Panc1 (cell line): ENCODE data around the gene VAV3. TPM values are rescaled to one million over a fixed set of nuclear protein-coding genes. Genes with fewer than 3 reads are reported as not detected.

Experiments used
- ATAC-seq: fragments of 200-7000 bp; cut with Tn5 transposase; 2 replicates; pipeline ENCODE4 v1.9.1; 2020; ENCODE audit warnings: mild to moderate bottlenecking, moderate library complexity
- BruUV-seq: library from RNA; stranded (reverse); fragments of 400-500 nt; replicated peaks from 2 replicates; lab custom pipeline; 2021; lab: Mats Ljungman, UMichigan
- CTCF ChIA-PET: fragments of 300-600 bp; sonication (Branson Sonifier 250); formaldehyde crosslinking; loops from one replicate; lab custom pipeline; 2022; ENCODE audit warnings: antibody characterized with exemption; lab: Charles Lee
- POLR2A ChIA-PET: fragments of 300-600 bp; sonication (Branson Sonifier 250); formaldehyde crosslinking; loops from one replicate; lab custom pipeline; 2022; ENCODE audit warnings: antibody characterized with exemption; lab: Charles Lee
- DNase-seq: peaks from one replicate; pipeline ENCODE4 v3.0.0-alpha.2; 2010; ENCODE audit warnings: low read depth, low spot score
- H3K27ac ChIP-seq: 2 replicates; pipeline ENCODE4 v1.5.1; 2011; ENCODE audit warnings: mild to moderate bottlenecking, low read length, inconsistent platforms
- H3K27me3 ChIP-seq: fragments of 200-500 bp; sonication (Bioruptor generic); 2 replicates; pipeline ENCODE4 v1.6.0; 2014; ENCODE audit warnings: low read length, inconsistent platforms; ENCODE audit not compliant: control insufficient read depth, insufficient read depth
- H3K36me3 ChIP-seq: fragments of 200-500 bp; sonication (Bioruptor generic); 2 replicates; pipeline ENCODE4 v1.5.1; 2014; ENCODE audit warnings: inconsistent platforms, mild to moderate bottlenecking, low read length, moderate library complexity; ENCODE audit not compliant: control insufficient read depth, insufficient read depth
- H3K4me1 ChIP-seq: 2 replicates; pipeline ENCODE4 v1.5.1; 2011; ENCODE audit warnings: inconsistent platforms, mild to moderate bottlenecking, low read length, moderate library complexity; ENCODE audit not compliant: control insufficient read depth, insufficient read depth
- H3K4me3 ChIP-seq, 2 experiments: 2 replicates each; pipeline ENCODE4 v1.5.1; 2011 to 2012; ENCODE audit warnings: low read depth in 2 of 2, low read length in 2 of 2, mild to moderate bottlenecking in 2 of 2, inconsistent platforms in 1 of 2, moderate library complexity in 1 of 2
- H3K9me3 ChIP-seq: fragments of 200-500 bp; sonication (Bioruptor generic); 2 replicates; pipeline ENCODE4 v1.5.1; 2014; ENCODE audit warnings: low read depth, mild to moderate bottlenecking, inconsistent platforms, low read length, moderate library complexity; ENCODE audit not compliant: control insufficient read depth, insufficient read depth
- CTCF ChIP-seq: fragments of 450-650 bp; IDR thresholded peaks from 2 replicates; pipeline ENCODE4 v1.5.1; 2017; ENCODE audit warnings: mild to moderate bottlenecking
- POLR2AphosphoS5 ChIP-seq: IDR thresholded peaks from 2 replicates; pipeline ENCODE4 v1.6.1; 2012; ENCODE audit warnings: mild to moderate bottlenecking, low read depth, low read length, moderate library complexity
- SIN3A ChIP-seq: IDR thresholded peaks from 2 replicates; pipeline ENCODE4 v1.6.1; 2012; ENCODE audit warnings: low read depth, mild to moderate bottlenecking, low read length, moderate library complexity, borderline replicate concordance; ENCODE audit not compliant: insufficient read depth
- TCF7L2 ChIP-seq: IDR thresholded peaks from 2 replicates; pipeline ENCODE4 v1.6.1; 2011; ENCODE audit warnings: mild to moderate bottlenecking, low read depth, low read length, inconsistent platforms
- in situ Hi-C: cut with HindIII; loops from 2 replicates; pipeline ENCODE4 v1.10.0; 2016; ENCODE audit warnings: low sequenced_read_pairs, low pct_unique_long_range_greater_than_20kb
- intact Hi-C: fragments of 100-400 bp; cut with micrococcal nuclease; formaldehyde crosslinking; loops from one replicate; pipeline ENCODE4 v1.10.0; 2022; ENCODE audit not compliant: unreplicated experiment
- total RNA-seq: library from RNA; stranded (reverse); gene quantifications from one replicate; pipeline ENCODE4 v1.2.1, GENCODE V29; 2021; ENCODE audit not compliant: unreplicated experiment
- TF ChIP-seq, protein P1 (sequence below), 2 experiments: IDR thresholded peaks; 2 replicates each; pipeline ENCODE4 v1.6.1; 2011 to 2012; ENCODE audit warnings: low read depth in 2 of 2, control low read depth in 1 of 2, low read length in 1 of 2, mild to moderate bottlenecking in 1 of 2, moderate library complexity in 1 of 2; ENCODE audit not compliant: insufficient read depth in 1 of 2

The VAV3 gene
- total RNA-seq, 1 experiment from 2014 or later, result 0.23 TPM

- Histone ChIP-seq H3K27ac (no peak overlapping the region), H3K27me3 (no peaks in the 10 kb centered on the region), H3K36me3 (no peaks in the 10 kb centered on the region), H3K4me3 (no peak overlapping the region), H3K9me3 (no peaks in the 10 kb centered on the region), H3K4me1 (no peaks in the 10 kb centered on the region)
- POLR2A ChIA-PET, result no interaction called here
- BruUV-seq, result no TSS peak
- intact Hi-C loops (loop anchor here (1.0 kb wide), 1 partner anchor 343 kb away; no protein-coding TSS in a partner anchor), in situ Hi-C loops (no loop called here)
- DNase-seq (no peak), ATAC-seq (no peak)
- CTCF ChIA-PET, result interaction anchor here (0.6 to 2.3 kb wide), 4 partner anchors 8 to 344 kb away, joined by 3 to 25 read pairs (median 5); no protein-coding TSS in a partner anchor
- TF ChIP-seq CTCF (peak; percentile 58; the same call in 1 of the 2 replicates), SIN3A (no peak)
Observed at GRCh38 chr1:107782217-107782845, 182.6 kb downstream of the VAV3 start.

DNA sequence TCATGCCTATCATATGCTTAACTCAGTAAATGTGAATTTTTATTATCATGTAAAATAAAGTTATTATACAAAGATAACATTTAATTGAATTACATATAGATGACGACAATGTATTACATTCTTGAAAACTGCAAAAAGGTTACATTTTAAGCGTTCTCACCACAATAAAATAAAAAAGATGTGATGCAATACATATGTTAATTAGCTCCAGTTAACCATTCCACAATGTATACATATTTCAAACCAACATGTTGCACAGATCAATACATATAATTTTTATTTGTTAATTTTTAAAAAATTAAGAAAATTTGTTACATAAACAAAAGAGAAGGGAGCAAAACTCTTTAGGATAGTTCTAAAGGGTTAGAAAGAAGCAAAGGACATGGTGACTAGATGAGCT, 183.7 kb downstream of the VAV3 start:
- DNase-seq (no peak), ATAC-seq (no peak)
- Histone ChIP-seq H3K36me3 (no peaks in the 10 kb centered on the region), H3K27ac (no peak overlapping the region), H3K4me3 (no peak overlapping the region), H3K9me3 (no peaks in the 10 kb centered on the region), H3K27me3 (no peaks in the 10 kb centered on the region), H3K4me1 (no peaks in the 10 kb centered on the region)
- in situ Hi-C loops (no loop called here), intact Hi-C loops (no loop called here)
- CTCF ChIA-PET, result interaction anchor here (0.9 to 2.3 kb wide), 2 partner anchors 45 to 345 kb away, joined by 3 to 25 read pairs; no protein-coding TSS in a partner anchor
- POLR2A ChIA-PET, result no interaction called here
- TF ChIP-seq, protein P1, sequence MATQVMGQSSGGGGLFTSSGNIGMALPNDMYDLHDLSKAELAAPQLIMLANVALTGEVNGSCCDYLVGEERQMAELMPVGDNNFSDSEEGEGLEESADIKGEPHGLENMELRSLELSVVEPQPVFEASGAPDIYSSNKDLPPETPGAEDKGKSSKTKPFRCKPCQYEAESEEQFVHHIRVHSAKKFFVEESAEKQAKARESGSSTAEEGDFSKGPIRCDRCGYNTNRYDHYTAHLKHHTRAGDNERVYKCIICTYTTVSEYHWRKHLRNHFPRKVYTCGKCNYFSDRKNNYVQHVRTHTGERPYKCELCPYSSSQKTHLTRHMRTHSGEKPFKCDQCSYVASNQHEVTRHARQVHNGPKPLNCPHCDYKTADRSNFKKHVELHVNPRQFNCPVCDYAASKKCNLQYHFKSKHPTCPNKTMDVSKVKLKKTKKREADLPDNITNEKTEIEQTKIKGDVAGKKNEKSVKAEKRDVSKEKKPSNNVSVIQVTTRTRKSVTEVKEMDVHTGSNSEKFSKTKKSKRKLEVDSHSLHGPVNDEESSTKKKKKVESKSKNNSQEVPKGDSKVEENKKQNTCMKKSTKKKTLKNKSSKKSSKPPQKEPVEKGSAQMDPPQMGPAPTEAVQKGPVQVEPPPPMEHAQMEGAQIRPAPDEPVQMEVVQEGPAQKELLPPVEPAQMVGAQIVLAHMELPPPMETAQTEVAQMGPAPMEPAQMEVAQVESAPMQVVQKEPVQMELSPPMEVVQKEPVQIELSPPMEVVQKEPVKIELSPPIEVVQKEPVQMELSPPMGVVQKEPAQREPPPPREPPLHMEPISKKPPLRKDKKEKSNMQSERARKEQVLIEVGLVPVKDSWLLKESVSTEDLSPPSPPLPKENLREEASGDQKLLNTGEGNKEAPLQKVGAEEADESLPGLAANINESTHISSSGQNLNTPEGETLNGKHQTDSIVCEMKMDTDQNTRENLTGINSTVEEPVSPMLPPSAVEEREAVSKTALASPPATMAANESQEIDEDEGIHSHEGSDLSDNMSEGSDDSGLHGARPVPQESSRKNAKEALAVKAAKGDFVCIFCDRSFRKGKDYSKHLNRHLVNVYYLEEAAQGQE (IDR thresholded peaks at IDR 0.05; ENCODE audit: insufficient read depth in 1 of 2, low read depth in 2 of 2, low read length in 1 of 2), result no peak
- TF ChIP-seq CTCF (no peak), POLR2AphosphoS5 (no peak), TCF7L2 (no peak), SIN3A (no peak)
- BruUV-seq, result no TSS peak
